Measurements from ENCODE around the gene POLR1H.

Gene POLR1H

DNA sequence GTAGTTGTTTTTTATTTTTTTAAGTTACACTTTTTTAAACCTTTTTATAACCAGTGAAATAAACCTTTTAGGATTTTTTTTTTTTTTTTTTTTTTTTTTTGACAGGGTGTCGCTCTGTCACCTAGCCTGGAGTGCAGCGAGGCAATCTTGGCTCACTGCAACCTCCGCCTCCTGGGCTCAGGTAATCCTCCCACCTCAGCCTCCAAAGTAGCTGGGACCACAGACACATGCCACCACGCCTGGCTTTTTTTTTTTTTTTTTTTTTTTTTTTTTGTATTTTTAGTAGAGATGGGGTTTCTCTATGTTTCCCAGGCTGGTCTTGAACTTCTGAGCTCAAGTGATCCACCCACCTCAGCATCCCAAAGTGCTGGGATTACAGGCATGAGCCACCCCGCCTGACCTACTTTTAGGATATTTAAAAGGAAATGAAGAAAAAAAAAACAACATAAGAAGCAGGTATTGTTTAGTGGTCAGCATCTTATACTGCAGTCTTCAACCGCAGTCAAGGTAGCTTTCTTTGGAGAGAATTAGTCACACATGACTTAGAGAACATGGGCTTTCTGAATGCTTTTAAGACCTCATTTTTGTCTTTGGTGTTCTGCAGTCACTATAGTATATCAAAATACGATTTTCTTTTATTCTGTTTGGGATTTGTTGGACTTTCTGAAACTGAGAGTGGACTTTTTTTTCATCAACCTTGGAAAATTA, 1.6 kb downstream of the POLR1H start:
- no peak for DNase-seq

DNA sequence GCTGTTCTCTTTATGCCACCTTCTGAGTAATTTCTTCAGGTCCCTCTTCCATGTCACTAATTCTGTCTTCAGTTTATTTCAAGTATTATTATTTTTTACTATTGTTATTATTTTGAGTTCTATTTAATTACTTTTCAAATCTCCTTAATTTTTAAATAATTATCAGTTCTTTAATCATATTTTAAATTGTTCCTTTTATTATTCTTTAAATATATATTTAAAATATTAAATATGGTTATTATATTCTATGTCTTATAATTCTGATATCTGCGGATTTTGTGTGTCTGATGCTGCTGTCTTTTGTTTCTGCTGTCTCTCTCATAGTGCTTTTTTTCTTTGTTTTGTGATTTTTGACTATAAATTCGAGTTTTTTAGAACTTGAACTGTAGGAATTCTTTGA, 2.2 kb downstream of the POLR1H start:
- DNase-seq, result no peak

- no peak for DNase-seq
Measured at GRCh38 chr6:30066082-30066481, 5.0 kb downstream of the POLR1H start.

- peak; percentile 99 for DNase-seq
Measured at GRCh38 chr6:30066577-30067459, 5.8 kb downstream of the POLR1H start, which contains the start of gene PPP1R11. Gene PPP1R11 (plus strand): TSS chr6:30067198. CDS start chr6:30067411, 213 bp downstream.

DNA sequence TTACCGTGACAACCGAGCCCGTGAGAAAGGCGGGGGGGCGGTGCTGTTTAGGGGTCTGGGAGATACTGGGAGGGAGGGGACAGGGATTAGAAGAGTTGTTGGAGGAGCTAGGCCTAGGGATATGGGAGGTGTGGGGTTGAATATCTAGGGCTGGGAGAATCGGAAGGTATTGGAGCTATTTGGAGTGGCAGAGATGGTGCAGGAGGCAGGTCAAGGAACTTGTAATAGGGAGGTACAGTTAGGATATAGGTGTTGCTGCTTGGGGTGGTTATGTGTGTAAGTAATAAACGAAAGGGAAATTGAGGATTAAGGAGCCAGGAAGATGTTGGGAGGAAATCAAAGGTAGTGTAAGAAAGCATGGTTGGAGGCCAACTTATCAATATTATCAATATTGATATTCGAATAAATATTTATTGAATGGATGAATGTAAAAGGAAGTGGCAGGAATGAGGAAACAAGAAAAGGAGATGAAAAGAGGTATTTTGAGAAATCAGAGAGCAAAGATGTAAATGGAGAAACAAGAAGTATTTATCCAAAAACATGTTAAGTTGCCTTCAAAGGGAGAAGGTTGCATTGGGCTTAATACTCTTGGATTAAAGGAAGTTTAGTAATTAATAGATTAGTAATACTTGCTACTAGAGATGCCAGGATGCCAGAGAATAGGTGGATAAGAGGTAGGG, 6.5 kb downstream of the POLR1H start:
- no peak for DNase-seq

- no peak for DNase-seq
Measured at GRCh38 chr6:30071081-30071818, 10.2 kb downstream of the POLR1H start.

DNA sequence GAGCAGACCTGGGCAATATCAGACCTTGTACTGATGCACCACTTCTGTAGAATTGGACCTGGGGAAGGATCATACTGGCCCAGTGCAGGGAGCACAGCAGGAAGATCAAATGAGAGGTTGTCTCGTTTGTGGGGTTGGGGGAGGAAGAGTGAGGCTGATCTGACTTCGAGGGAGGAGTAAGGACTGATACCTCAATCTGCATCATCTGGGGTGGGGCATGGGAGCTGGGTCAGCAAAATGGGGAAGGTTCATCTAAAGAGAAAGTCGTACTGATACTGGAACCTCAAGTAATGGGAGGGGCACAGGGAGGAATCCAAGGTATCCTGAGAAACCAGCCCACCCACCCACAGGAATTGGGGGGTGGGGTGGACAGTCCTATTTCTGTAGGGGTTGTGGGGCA, 10.8 kb downstream of the POLR1H start:
- no peak for DNase-seq

DNA sequence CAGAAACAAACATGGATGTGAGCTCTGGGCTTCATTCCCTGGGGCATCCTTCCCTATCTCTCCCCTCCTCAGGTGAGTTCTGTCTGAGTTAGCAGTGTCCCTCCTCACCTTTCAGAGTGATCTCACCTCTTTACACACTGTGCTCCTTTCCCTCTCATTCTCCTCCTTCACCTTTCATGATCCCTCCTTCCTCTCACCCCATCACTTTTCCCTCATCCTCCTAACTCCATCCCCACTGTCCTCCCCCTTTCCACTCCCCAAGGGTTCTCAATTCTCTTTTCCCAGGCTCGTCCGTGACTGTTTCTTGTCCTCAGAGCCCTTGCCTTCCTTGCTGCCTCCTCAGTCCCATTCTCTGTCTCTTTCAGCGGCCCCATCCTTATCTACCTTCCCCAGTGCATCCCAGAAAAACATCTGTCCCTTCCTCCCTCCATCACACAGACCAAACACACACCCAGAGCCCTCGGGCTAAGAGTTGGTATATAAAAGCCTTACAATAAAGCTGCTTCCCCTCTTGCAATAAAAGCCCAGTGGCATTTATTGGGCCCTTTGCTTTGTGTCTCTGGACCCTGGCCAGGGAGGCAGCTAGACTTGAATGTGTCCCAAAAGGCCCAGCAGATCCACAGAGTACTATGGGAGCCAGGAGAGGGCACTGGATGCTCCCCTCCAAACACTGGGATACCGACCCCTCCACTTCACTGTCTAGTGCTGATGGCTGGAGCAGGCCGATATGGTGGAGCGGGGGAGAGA, 12.6 kb downstream of the POLR1H start:
- DNase-seq, result no peak

- DNase-seq, result no peak
Measured at GRCh38 chr6:30074331-30075093, 13.4 kb downstream of the POLR1H start.

DNA sequence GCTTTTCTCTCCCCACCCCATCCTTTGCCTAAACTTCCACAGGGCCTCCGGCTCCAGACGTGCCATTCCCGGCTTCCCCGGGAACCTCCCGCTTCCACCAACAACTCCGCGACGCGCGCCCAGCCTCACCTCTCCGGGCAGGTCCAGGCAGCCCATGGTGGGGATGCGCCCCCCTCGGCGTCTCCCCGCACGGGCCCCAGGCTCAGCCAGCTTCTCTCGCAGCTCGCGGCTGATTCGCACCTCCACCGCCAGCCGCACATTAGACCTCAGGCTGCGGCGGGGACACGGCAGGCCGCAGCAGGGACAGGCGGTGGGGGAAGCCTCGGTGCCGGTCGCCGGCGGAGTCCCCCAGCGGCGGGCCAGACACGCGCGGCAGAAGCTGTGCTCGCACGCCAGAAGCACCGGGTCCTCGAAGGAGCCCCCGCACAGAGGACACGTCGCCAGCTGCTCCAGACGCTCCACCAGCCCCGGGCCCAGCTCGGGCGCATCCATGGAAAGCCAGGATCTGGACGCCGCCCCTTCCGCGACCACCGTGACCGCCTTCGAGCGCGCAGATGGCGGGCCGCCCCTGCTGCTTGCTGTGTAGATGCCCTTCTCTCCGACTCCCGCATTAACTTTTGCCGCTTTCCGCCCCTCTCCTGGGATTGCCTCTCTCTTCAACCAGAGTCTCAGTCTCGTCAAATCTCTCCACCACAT, 14.2 kb downstream of the POLR1H start, which contains the start of gene RNF39:
Gene RNF39, minus strand, starts transcription at position 676 of the 696 bp plus-strand sequence. Its CDS starts 184 bp downstream, at position 492.
- DNase-seq, result no peak

DNA sequence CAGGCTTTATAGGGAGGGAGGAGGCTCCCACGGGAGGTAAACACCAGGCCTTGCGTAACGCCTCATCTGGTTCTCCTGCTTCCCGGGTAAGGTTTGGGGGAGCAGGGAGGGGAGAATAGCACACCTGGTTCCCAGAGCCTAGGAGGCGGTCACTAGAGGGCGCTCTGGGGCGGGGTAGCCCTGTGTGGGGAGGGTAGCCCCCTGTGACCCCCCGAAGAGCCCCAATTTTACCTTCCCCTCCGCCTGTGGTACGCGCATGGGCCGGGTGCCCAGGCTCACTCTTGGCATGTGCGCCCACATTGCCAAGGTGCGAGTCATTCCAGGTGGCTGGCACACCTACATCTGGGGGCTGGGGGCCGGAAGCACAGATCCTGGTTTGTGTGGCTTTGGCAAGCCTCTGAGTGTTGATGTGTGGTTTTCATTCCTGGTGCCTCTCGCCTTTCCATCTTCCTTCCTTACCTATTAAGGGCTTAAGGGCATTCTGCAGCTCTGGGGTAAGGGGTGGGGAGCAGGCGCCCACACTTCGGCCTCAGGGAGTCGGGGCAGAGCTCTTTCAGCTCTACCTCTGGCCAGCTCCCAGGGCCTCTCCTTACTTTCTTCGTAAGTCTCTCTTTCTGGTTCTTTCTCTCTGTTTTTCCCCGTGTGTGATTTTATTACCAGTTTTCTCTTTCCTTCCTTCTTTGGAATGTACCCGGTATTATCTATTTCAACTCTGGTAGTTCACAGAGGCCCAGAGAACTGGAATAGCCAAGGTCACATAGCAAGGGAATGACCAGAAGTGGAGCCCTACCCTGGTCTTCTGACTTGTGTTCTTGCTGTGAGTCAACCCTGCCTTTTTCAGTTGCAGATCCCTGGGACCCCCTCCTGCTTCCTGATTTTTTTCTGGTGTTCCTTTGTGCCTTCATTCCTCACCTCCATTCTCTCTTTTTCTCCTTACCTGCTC, 15.0 kb downstream of the POLR1H start:
- DNase-seq, result no peak

GRCh38 chr6:30077218-30077617, 16.2 kb downstream of the POLR1H start:
- DNase-seq, result no peak

- no peak for DNase-seq
Measured at GRCh38 chr6:30087876-30088275, 26.8 kb downstream of the POLR1H start.

GRCh38 chr6:30091577-30092381, 30.7 kb downstream of the POLR1H start:
- DNase-seq, result no peak

DNA sequence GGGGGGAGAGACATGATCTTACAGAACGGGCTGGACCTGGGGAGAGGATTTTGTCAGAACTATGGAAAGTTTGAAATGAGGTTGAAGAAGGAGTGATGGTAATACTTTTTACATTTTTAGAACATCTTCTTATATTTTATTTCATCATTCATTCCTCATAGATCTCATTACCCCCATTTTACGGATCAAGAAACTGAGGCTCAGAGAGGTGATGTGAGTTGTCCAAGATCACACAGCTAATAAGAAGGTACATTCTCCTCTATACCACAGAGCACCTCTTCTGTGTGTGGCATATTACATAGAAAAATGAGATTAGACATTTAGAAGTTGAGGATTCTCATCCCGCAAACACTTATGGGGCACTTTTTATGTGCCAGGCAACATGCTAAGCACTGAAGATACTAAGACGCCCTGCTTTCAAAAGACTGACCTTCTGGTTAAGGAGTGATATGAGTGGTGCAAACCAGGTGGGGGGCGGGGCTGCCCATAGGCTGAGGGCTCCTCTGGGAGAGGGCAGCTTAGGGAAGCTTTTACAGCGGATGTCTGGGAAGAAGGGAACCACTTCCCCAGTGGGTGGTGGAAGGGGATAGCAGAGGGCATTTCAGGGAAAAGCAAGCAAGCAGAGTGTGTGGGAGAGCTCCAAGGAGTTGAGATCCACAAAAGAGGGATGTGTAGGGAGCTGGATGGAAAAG, 31.9 kb downstream of the POLR1H start:
- no peak for DNase-seq

- no peak for DNase-seq
Measured at GRCh38 chr6:30093951-30094661, 33.0 kb downstream of the POLR1H start.

- no peak for DNase-seq
Measured at GRCh38 chr6:30096829-30097228, 35.8 kb downstream of the POLR1H start.

Data from NCI-H774 (cell line).